Urinary bladder (tissue), 4 donors: ENCODE data around the gene PIGO. TPM values are rescaled to one million over a fixed set of nuclear protein-coding genes. Genes with fewer than 3 reads are reported as not detected.

Experiments used
- DNase-seq: peaks from one replicate; pipeline ENCODE4 v3.0.0-alpha.2; 2015; ENCODE audit errors: extremely low spot score
- H3K27ac ChIP-seq: one replicate; pipeline ENCODE4 v1.5.1; 2013; ENCODE audit warnings: low read depth, mild to moderate bottlenecking, moderate library complexity
- H3K36me3 ChIP-seq: one replicate; pipeline ENCODE4 v1.6.1; 2013; ENCODE audit warnings: mild to moderate bottlenecking, moderate library complexity; ENCODE audit not compliant: insufficient read depth
- H3K4me1 ChIP-seq: one replicate; pipeline ENCODE4 v1.6.1; 2013; ENCODE audit warnings: mild to moderate bottlenecking, moderate library complexity; ENCODE audit not compliant: insufficient read depth
- H3K4me3 ChIP-seq: one replicate; pipeline ENCODE4 v1.5.1; 2013; ENCODE audit warnings: low read depth, low read length
- WGBS: extraction: QIAGEN DNeasy Blood & Tissue Kit; methylation state at CpG from one replicate; pipeline ENCODE4 v1.1.7; 2013; 5-methylcytosine and 5-hydroxymethylcytosine counted together
- polyA plus RNA-seq: library from polyadenylated mRNA; stranded (reverse); fragments of 200-250 nt; gene quantifications from one replicate; pipeline ENCODE4 v1.2.3, GENCODE V29; 2013
- small RNA-seq: library from RNA; depleted of rRNA; stranded (forward); fragments of <200 nt; gene quantifications from one replicate; pipeline ENCODE3, GENCODE V24; 2014
- total RNA-seq: library from RNA; depleted of rRNA; stranded (reverse); fragments of >200 nt; gene quantifications from one replicate; pipeline ENCODE4 v1.2.3, GENCODE V29; 2014
- donor health status: healthy with polysubstance abuse.
- donor health status: healthy.

Gene PIGO
- total and polyA plus RNA-seq, 2 donors: 8.6 to 14.8 TPM

DNA sequence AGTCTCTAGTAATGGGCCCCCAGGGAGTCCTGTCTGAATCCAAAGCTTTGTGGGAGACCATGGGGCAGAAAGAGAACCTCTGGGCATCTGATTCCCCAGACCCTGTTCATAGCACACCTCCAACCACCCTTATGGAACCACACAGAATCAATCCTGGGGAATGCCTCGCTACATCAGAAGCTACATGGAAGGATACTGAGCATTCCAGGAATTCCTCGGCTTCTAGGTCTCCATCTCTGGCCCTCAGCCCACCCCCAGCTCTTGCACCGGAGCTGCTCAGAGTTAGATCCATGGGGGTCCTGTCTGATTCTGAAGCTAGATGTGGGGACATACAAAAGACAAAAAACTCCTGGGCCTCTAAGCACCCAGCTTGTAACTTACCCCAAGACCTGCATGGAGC is 52.3 kb downstream of the PIGO start:
- no peak for DNase-seq
- no peaks in the 10 kb centered on the region for H3K36me3 ChIP-seq
- 68% methylated on average over 3 of the region's 3 CpGs for WGBS
- no peak overlapping the region for H3K4me3 ChIP-seq
- no peak overlapping the region for H3K27ac ChIP-seq
- H3K4me1 ChIP-seq: no peaks in the 10 kb centered on the region

DNA sequence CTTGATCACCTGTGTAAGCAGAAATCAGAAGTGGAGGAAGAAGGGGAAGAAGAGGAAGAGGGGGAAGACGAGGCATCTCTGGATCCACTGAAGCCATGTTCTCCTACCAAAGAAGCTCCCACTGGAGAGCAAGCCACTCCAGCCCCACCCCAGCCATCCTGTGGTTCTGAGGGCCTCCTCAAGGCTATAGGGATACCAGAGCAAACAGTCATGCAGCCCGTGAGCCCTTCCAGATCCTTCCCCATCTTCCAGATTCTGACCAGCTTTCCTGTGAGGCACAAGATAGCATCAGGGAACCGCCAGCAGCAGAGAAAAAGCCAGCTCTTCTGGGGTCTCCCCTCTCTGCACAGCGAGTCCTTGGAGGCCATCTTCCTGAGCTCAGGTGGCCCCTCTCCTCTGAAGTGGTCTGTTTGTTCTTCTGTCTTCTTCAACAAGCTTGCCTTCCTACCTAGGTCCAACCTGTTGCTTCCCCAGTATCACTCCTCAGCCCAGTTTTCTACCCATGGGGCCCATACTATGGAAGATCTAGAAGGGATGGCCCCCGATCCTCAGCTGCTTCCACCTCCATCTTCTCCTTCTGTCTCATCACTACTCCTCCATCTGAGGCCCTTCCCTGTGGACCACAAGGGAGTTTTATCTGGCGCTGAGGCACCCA is 53.4 kb downstream of the PIGO start:
- Histone ChIP-seq H3K4me1 (no peaks in the 10 kb centered on the region), H3K4me3 (no peak overlapping the region), H3K36me3 (no peaks in the 10 kb centered on the region), H3K27ac (no peak overlapping the region)
- WGBS: 96% methylated on average over 6 of the region's 6 CpGs
- no peak for DNase-seq

DNA sequence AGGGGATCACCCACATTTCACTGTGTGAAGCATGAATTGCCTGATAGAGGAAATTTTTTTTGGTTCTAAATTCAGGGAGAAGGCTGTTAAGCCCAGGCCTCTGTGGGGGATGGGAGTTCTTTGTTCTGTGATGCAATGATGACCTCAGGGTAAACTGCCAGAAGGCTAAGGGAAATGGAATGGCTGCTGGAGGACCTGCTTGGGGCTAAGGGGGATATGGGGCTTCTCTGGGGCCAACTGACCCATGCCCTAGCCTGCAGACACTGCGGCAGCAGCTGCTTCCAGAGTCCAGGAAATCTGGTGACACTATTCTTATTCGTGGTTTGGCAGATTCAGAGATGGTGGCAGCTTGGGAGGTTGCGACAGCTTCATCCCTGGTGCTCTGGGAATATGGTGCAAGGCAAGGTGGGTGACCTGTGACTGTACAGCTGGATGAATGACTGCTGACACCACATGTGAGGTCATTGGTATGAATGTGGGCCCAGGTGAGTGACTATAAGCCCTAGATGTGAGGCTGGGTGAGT is 54.2 kb downstream of the PIGO start:
- no peak for DNase-seq
- H3K4me3 ChIP-seq: no peak overlapping the region
- no peaks in the 10 kb centered on the region for H3K36me3 ChIP-seq
- H3K27ac ChIP-seq: no peak overlapping the region
- no peaks in the 10 kb centered on the region for H3K4me1 ChIP-seq
- WGBS: 87% methylated on average over 3 of the region's 3 CpGs

Small RNAs within 50 kb of the gene (small RNA-seq; reads per million reads assigned to genes)
- gene RN7SL338P: not detected

Other genes starting within 250 kb of the PIGO start
- 0.69 TPM for gene PHF24, start 138.3 kb downstream of the PIGO start, total RNA-seq
- 0.18 TPM for gene PHF24, start 138.3 kb downstream of the PIGO start, polyA plus RNA-seq
- gene DNAJB5, start 106.8 kb downstream of the PIGO start, total RNA-seq: 15.3 TPM
- 89.8 TPM for gene DNAJB5, start 106.8 kb downstream of the PIGO start, polyA plus RNA-seq
- gene VCP, start 24.0 kb downstream of the PIGO start, total RNA-seq: 174 TPM
- 142 TPM for gene VCP, start 24.0 kb downstream of the PIGO start, polyA plus RNA-seq
- gene FANCG, start 16.6 kb downstream of the PIGO start, total RNA-seq: 14.9 TPM
- 8.8 TPM for gene FANCG, start 16.6 kb downstream of the PIGO start, polyA plus RNA-seq
- gene STOML2, start 6.5 kb upstream of the PIGO start, total RNA-seq: 52.3 TPM
- 106 TPM for gene STOML2, start 6.5 kb upstream of the PIGO start, polyA plus RNA-seq
- gene ATOSB, start 19.3 kb upstream of the PIGO start, total RNA-seq: 6.0 TPM
- 18.7 TPM for gene ATOSB, start 19.3 kb upstream of the PIGO start, polyA plus RNA-seq
- gene UNC13B, start 65.4 kb upstream of the PIGO start, total RNA-seq: 11.3 TPM
- 11.8 TPM for gene UNC13B, start 65.4 kb upstream of the PIGO start, polyA plus RNA-seq